Measurements from ENCODE around the gene ZFP69. TPM values are rescaled to one million over a fixed set of nuclear protein-coding genes. Genes with fewer than 3 reads are reported as not detected.

The ZFP69 gene
- total and polyA plus RNA-seq, 2 of the 4 experiments (the other 2 are of a cell fraction): 1.2 to 1.6 TPM

GRCh38 chr1:40495315-40495903 lies 18.3 kb downstream of the ZFP69 start:
- H2BK15ac ChIP-seq (ENCODE audit: low read depth, low read length): no peak overlapping the region
- H4K91ac ChIP-seq (ENCODE audit: insufficient read depth, low read depth, low read length): no peak overlapping the region
- H2AK5ac ChIP-seq (ENCODE audit: low read depth, low read length): no peak overlapping the region
- H3K18ac ChIP-seq (ENCODE audit: low read depth, low read length): no peak overlapping the region
- peaks cover 0 to 5% of the 10 kb centered on the region in 2 experiments; a peak in 2 of 4 replicates for H3K79me1 ChIP-seq (ENCODE audit: low read depth in 1 of 2, low read length in 2 of 2)
- TF ChIP-seq, protein P1, sequence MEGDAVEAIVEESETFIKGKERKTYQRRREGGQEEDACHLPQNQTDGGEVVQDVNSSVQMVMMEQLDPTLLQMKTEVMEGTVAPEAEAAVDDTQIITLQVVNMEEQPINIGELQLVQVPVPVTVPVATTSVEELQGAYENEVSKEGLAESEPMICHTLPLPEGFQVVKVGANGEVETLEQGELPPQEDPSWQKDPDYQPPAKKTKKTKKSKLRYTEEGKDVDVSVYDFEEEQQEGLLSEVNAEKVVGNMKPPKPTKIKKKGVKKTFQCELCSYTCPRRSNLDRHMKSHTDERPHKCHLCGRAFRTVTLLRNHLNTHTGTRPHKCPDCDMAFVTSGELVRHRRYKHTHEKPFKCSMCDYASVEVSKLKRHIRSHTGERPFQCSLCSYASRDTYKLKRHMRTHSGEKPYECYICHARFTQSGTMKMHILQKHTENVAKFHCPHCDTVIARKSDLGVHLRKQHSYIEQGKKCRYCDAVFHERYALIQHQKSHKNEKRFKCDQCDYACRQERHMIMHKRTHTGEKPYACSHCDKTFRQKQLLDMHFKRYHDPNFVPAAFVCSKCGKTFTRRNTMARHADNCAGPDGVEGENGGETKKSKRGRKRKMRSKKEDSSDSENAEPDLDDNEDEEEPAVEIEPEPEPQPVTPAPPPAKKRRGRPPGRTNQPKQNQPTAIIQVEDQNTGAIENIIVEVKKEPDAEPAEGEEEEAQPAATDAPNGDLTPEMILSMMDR (conservative IDR thresholded peaks at IDR 0.05; ENCODE audit: low read depth, low read length): no peak
- TF ChIP-seq RCOR1 (IDR thresholded peaks at IDR 0.05; ENCODE audit: insufficient replicate concordance, low read length) (no peak), MAFK (IDR thresholded peaks at IDR 0.05; ENCODE audit: low read depth, low read length) (no peak), SMC3 (IDR thresholded peaks at IDR 0.05; ENCODE audit: low read depth, low read length) (no peak), POLR2A (IDR thresholded peaks at IDR 0.05; ENCODE audit: low read depth, low read length) (no peak), USF2 (IDR thresholded peaks at IDR 0.05; ENCODE audit: low read depth, low read length) (no peak), MXI1 (IDR thresholded peaks at IDR 0.05; ENCODE audit: borderline replicate concordance, low read depth, low read length) (no peak), FOS (IDR thresholded peaks at IDR 0.05; ENCODE audit: low read depth, low read length) (no peak), RAD21 (IDR thresholded peaks at IDR 0.05; ENCODE audit: low read length) (no peak), CEBPB (IDR thresholded peaks at IDR 0.05; ENCODE audit: low read depth, low read length) (no peak), CHD1 (IDR thresholded peaks at IDR 0.05; ENCODE audit: low read depth, low read length) (no peak), BHLHE40 (IDR thresholded peaks at IDR 0.05; ENCODE audit: low read depth, low read length) (no peak), MAZ (IDR thresholded peaks at IDR 0.05; ENCODE audit: borderline replicate concordance, low read depth, low read length) (no peak), RFX5 (IDR thresholded peaks at IDR 0.05; ENCODE audit: low read depth, low read length) (no peak), NFE2L2 (IDR thresholded peaks at IDR 0.05; ENCODE audit: low read depth, low read length) (no peak)
- TF ChIP-seq, protein P2, sequence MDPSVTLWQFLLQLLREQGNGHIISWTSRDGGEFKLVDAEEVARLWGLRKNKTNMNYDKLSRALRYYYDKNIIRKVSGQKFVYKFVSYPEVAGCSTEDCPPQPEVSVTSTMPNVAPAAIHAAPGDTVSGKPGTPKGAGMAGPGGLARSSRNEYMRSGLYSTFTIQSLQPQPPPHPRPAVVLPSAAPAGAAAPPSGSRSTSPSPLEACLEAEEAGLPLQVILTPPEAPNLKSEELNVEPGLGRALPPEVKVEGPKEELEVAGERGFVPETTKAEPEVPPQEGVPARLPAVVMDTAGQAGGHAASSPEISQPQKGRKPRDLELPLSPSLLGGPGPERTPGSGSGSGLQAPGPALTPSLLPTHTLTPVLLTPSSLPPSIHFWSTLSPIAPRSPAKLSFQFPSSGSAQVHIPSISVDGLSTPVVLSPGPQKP (IDR thresholded peaks at IDR 0.05; ENCODE audit: borderline replicate concordance, low read depth, low read length): no peak
- no peak overlapping the region for H2BK20ac ChIP-seq (ENCODE audit: low read depth, low read length)
- no peak overlapping the region for H3K4me3 ChIP-seq (ENCODE audit: insufficient read depth, low read depth, low read length)
- no peak overlapping the region for H3K56ac ChIP-seq (ENCODE audit: extremely low read depth, insufficient read depth, low read length)
- H2BK5ac ChIP-seq (ENCODE audit: low read depth, low read length, poor library complexity, severe bottlenecking): no peak overlapping the region
- H4K8ac ChIP-seq (ENCODE audit: low read depth in 2 of 2, low read length in 2 of 2): no peak overlapping the region
- intact Hi-C loops (cut with micrococcal nuclease): no loop called here
- POLR2A ChIA-PET (ENCODE audit: unreplicated experiment): no interaction called here
- no peak overlapping the region for H3K9ac ChIP-seq (ENCODE audit: low read depth, low read length)
- no peak overlapping the region for H3K4me2 ChIP-seq (ENCODE audit: low read depth, low read length)
- H3K9me1 ChIP-seq (ENCODE audit: insufficient read depth, low read length): no peaks in the 10 kb centered on the region
- in situ Hi-C loops (cut with MboI; ENCODE audit: low sequenced_read_pairs): no loop called here
- no peak overlapping the region for H4K5ac ChIP-seq (ENCODE audit: low read depth, low read length)
- H3K36me3 ChIP-seq (ENCODE audit: control insufficient read depth, insufficient read depth, low read length): peaks cover 27% of the 10 kb centered on the region
- no peak overlapping the region for H2AFZ ChIP-seq (replicated peaks; ENCODE audit: low read length, poor library complexity)
- H3K9me3 ChIP-seq (ENCODE audit: control insufficient read depth, insufficient read depth, low read length): peaks cover 46% of the 10 kb centered on the region
- dilution Hi-C loops (cut with HindIII; ENCODE audit: low sequenced_read_pairs, unreplicated experiment): no loop called here
- no CpG with 5 or more reads among the region's 4 CpGs for WGBS, 2 experiments (ENCODE audit: extremely low coverage in 2 of 2, insufficient read length in 1 of 2)
- DNase-seq (no peak), ATAC-seq (ENCODE audit: low read depth) (no peak)
- H3K4me1 ChIP-seq (ENCODE audit: control insufficient read depth, insufficient read depth, low read length): no peaks in the 10 kb centered on the region
- H3K27ac ChIP-seq (ENCODE audit: insufficient read depth, low read length): no peak overlapping the region
- no peak overlapping the region for H3K14ac ChIP-seq (replicated peaks; ENCODE audit: low read depth, low read length)
- H4K20me1 ChIP-seq (ENCODE audit: insufficient read depth, low read length): no peaks in the 10 kb centered on the region
- BruUV-seq (replicated peaks): no TSS peak
- H2BK120ac ChIP-seq (ENCODE audit: low read depth, low read length): no peak overlapping the region
- H3K23ac ChIP-seq (ENCODE audit: low read depth, low read length): no peak overlapping the region
- H3K4ac ChIP-seq (ENCODE audit: low read depth, low read length): no peak overlapping the region
- no peak overlapping the region for H2AK9ac ChIP-seq (replicated peaks; ENCODE audit: low read depth, low read length, poor library complexity)
- CTCF ChIA-PET: no interaction called here
- H3K27me3 ChIP-seq (ENCODE audit: control insufficient read depth, insufficient read depth, low read length): no peaks in the 10 kb centered on the region
